H9 (cell line): ENCODE results near the gene SPANXN2. TPM values are rescaled to one million over a fixed set of nuclear protein-coding genes. Genes with fewer than 3 reads are reported as not detected.

Experiments used
- DNase-seq: peaks from one replicate; pipeline ENCODE4 v3.0.0-alpha.2; 2017
- H2AFZ ChIP-seq: one replicate; pipeline ENCODE4 v1.6.1; 2013; ENCODE audit warnings: mild to moderate bottlenecking, low read length, control low read depth, moderate library complexity
- H2AK5ac ChIP-seq: 2 replicates; pipeline ENCODE4 v1.6.1; 2013; ENCODE audit warnings: low read length, control low read depth, mixed read lengths; ENCODE audit not compliant: insufficient read length
- H2BK120ac ChIP-seq: one replicate; pipeline ENCODE4 v1.6.1; 2013; ENCODE audit warnings: low read depth, mild to moderate bottlenecking, low read length, control low read depth, inconsistent platforms; ENCODE audit not compliant: poor library complexity, severe bottlenecking
- H2BK12ac ChIP-seq: 2 replicates; pipeline ENCODE4 v1.6.1; 2013; ENCODE audit warnings: low read length, control low read depth, mixed read lengths, low read depth; ENCODE audit not compliant: insufficient read length
- H2BK15ac ChIP-seq: 2 replicates; pipeline ENCODE4 v1.6.1; 2013; ENCODE audit warnings: low read depth, low read length, control low read depth
- H2BK20ac ChIP-seq: one replicate; pipeline ENCODE4 v1.6.1; 2013; ENCODE audit warnings: low read depth, mild to moderate bottlenecking, low read length, control low read depth, inconsistent platforms; ENCODE audit not compliant: poor library complexity, severe bottlenecking
- H2BK5ac ChIP-seq: 2 replicates; pipeline ENCODE4 v1.6.1; 2013; ENCODE audit warnings: low read length, control low read depth, mixed read lengths; ENCODE audit not compliant: insufficient read length
- H3K14ac ChIP-seq: 2 replicates; pipeline ENCODE4 v1.6.1; 2013; ENCODE audit warnings: low read length, control low read depth; ENCODE audit not compliant: insufficient read depth
- H3K18ac ChIP-seq: 2 replicates; pipeline ENCODE4 v1.6.1; 2013; ENCODE audit warnings: low read depth, mild to moderate bottlenecking, mixed read lengths, low read length, control low read depth; ENCODE audit not compliant: insufficient read length
- H3K23ac ChIP-seq: 2 replicates; pipeline ENCODE4 v1.6.1; 2013; ENCODE audit warnings: low read length, control low read depth, mixed read lengths, low read depth; ENCODE audit not compliant: insufficient read length
- H3K23me2 ChIP-seq: 2 replicates; pipeline ENCODE4 v1.6.1; 2013; ENCODE audit warnings: low read depth, mild to moderate bottlenecking, mixed read lengths, low read length, control low read depth; ENCODE audit not compliant: insufficient read length, poor library complexity, severe bottlenecking
- H3K27ac ChIP-seq: 2 replicates; pipeline ENCODE4 v1.5.1; 2013; ENCODE audit warnings: low read length, control low read depth, mixed read lengths, low read depth; ENCODE audit not compliant: insufficient read length
- H3K27me3 ChIP-seq: 2 replicates; pipeline ENCODE4 v1.6.1; 2013; ENCODE audit warnings: low read length, control low read depth, inconsistent platforms; ENCODE audit not compliant: insufficient read depth
- H3K4ac ChIP-seq: 2 replicates; pipeline ENCODE4 v1.6.1; 2013; ENCODE audit warnings: low read depth, mild to moderate bottlenecking, control low read depth, inconsistent platforms, low read length, moderate library complexity
- H3K4me1 ChIP-seq: 2 replicates; pipeline ENCODE4 v1.6.1; 2013; ENCODE audit warnings: low read length, control low read depth, inconsistent platforms; ENCODE audit not compliant: insufficient read depth
- H3K4me2 ChIP-seq: 2 replicates; pipeline ENCODE4 v1.6.1; 2013; ENCODE audit warnings: low read length, control low read depth, mixed read lengths; ENCODE audit not compliant: insufficient read length, insufficient read depth
- H3K56ac ChIP-seq: 2 replicates; pipeline ENCODE4 v1.6.1; 2013; ENCODE audit warnings: low read depth, mild to moderate bottlenecking, mixed read lengths, low read length, control low read depth; ENCODE audit not compliant: insufficient read length
- H3K79me1 ChIP-seq: 2 replicates; pipeline ENCODE4 v1.6.1; 2013; ENCODE audit warnings: low read depth, mild to moderate bottlenecking, moderate library complexity, low read length, control low read depth, inconsistent platforms; ENCODE audit not compliant: insufficient read depth, poor library complexity, severe bottlenecking
- H3K79me2 ChIP-seq: 2 replicates; pipeline ENCODE4 v1.6.1; 2013; ENCODE audit warnings: low read length, control low read depth, inconsistent platforms; ENCODE audit not compliant: insufficient read depth
- H3K9ac ChIP-seq: 2 replicates; pipeline ENCODE4 v1.6.1; 2013; ENCODE audit warnings: low read length, control low read depth, mixed read lengths; ENCODE audit not compliant: insufficient read length; ENCODE audit errors: extremely low read depth
- H3K9me3 ChIP-seq: one replicate; pipeline ENCODE4 v1.6.1; 2013; ENCODE audit warnings: low read depth, low read length, inconsistent platforms; ENCODE audit not compliant: control insufficient read depth
- H3T11ph ChIP-seq: one replicate; pipeline ENCODE4 v1.6.1; 2013; ENCODE audit warnings: mild to moderate bottlenecking, low read length, control low read depth, inconsistent platforms
- H4K20me1 ChIP-seq: one replicate; pipeline ENCODE4 v1.6.1; 2013; ENCODE audit not compliant: control insufficient read depth, insufficient read length, insufficient read depth
- H4K5ac ChIP-seq: 2 replicates; pipeline ENCODE4 v1.6.1; 2013; ENCODE audit warnings: low read depth, mild to moderate bottlenecking, mixed read lengths, low read length, control low read depth; ENCODE audit not compliant: insufficient read length
- H4K8ac ChIP-seq: replicated peaks from 2 replicates; pipeline ENCODE4 v1.6.1; 2013; ENCODE audit warnings: low read length, control low read depth, mixed read lengths, low read depth; ENCODE audit not compliant: insufficient read length
- H4K91ac ChIP-seq: 2 replicates; pipeline ENCODE4 v1.6.1; 2013; ENCODE audit warnings: low read depth, mild to moderate bottlenecking, moderate library complexity, mixed read lengths, low read length, control low read depth; ENCODE audit not compliant: insufficient read length
- H3K27ac Mint-ChIP-seq, 3 experiments: 2 replicates in 2 of 3; 3 replicates in 1 of 3; pipeline ENCODE4 v1.8.0; 2020 to 2021; ENCODE audit warnings: mixed read lengths in 3 of 3, mild to moderate bottlenecking in 1 of 3, moderate library complexity in 1 of 3
- H3K27me3 Mint-ChIP-seq: 2 replicates; pipeline ENCODE4 v1.8.0; 2021; ENCODE audit warnings: low read depth, mild to moderate bottlenecking, moderate library complexity, mixed read lengths
- H3K36me3 Mint-ChIP-seq, 3 experiments: 2 replicates in 2 of 3; 3 replicates in 1 of 3; pipeline ENCODE4 v1.8.0; 2020 to 2021; ENCODE audit warnings: low read depth in 3 of 3, mixed read lengths in 3 of 3; ENCODE audit not compliant: insufficient read depth in 1 of 3
- H3K4me1 Mint-ChIP-seq, 2 experiments: 2 replicates each; pipeline ENCODE4 v1.8.0; 2020; ENCODE audit warnings: mixed read lengths in 2 of 2
- H3K4me3 Mint-ChIP-seq, 2 experiments: 2 replicates in 1 of 2; 3 replicates in 1 of 2; pipeline ENCODE4 v1.8.0; 2020 to 2021; ENCODE audit warnings: mild to moderate bottlenecking in 2 of 2, mixed read lengths in 2 of 2, moderate library complexity in 1 of 2
- H3K9me3 Mint-ChIP-seq, 2 experiments: 2 replicates in 1 of 2; 3 replicates in 1 of 2; pipeline ENCODE4 v1.8.0; 2020; ENCODE audit warnings: mild to moderate bottlenecking in 2 of 2, mixed read lengths in 2 of 2, moderate library complexity in 1 of 2
- CTCF ChIP-seq: fragments of 200-600 bp; sonication (generic); conservative IDR thresholded peaks from 3 replicates; pipeline ENCODE4 v1.8.0; 2021; ENCODE audit warnings: antibody characterized with exemption, mild to moderate bottlenecking
- WGBS: extraction: QIAGEN DNeasy Blood & Tissue Kit; methylation state at CpG from one replicate; pipeline ENCODE4 v1.1.7; 2013; ENCODE audit warnings: missing lambda C conversion rate, low lambda C conversion rate, mixed read lengths; ENCODE audit not compliant: insufficient read length; ENCODE audit errors: extremely low coverage; 5-methylcytosine and 5-hydroxymethylcytosine counted together
- total RNA-seq: library from RNA; stranded (reverse); gene quantifications from 2 replicates; pipeline ENCODE4 v1.2.1, GENCODE V29; 2021

SPANXN2 gene
- total RNA-seq, 1 experiment from 2014 or later = not detected

- no CpG with 5 or more reads among the region's 7 CpGs for WGBS
- H3K4me3 Mint-ChIP-seq = no peak overlapping the region
Measured at GRCh38 chrX:143757887-143758286, 37.3 kb upstream of the SPANXN2 start.

More at GRCh38 chrX:143757887-143758286, 37.3 kb upstream of the SPANXN2 start:
- no peak overlapping the region for H2AK5ac ChIP-seq
- H4K5ac ChIP-seq = no peak overlapping the region
- no peaks in the 10 kb centered on the region for H3K23me2 ChIP-seq
- H3K4me1 Mint-ChIP-seq = no peaks in the 10 kb centered on the region
- H3K9me3 ChIP-seq = peaks cover 22% of the 10 kb centered on the region
- no peak for DNase-seq
- H2BK120ac ChIP-seq = no peak overlapping the region
- H3K23ac ChIP-seq = no peak overlapping the region
- no peak overlapping the region for H2BK5ac ChIP-seq
- no peak overlapping the region for H2AFZ ChIP-seq
- no peaks in the 10 kb centered on the region for H3K27me3 ChIP-seq
- H2BK15ac ChIP-seq = no peak overlapping the region
- H4K20me1 ChIP-seq = no peaks in the 10 kb centered on the region
- H4K91ac ChIP-seq = no peak overlapping the region
- peaks cover 24% of the 10 kb centered on the region for H3K27me3 Mint-ChIP-seq
- H4K8ac ChIP-seq = no peak overlapping the region
- no peaks in the 10 kb centered on the region for H3K79me1 ChIP-seq
- no peak overlapping the region for H3K9ac ChIP-seq
- H3T11ph ChIP-seq = no peak overlapping the region
- H3K18ac ChIP-seq = no peak overlapping the region
- peaks cover 0 to 2% (median 0%) of the 10 kb centered on the region in 3 experiments; a peak in 1 of 7 replicates for H3K36me3 Mint-ChIP-seq
- H3K79me2 ChIP-seq = no peaks in the 10 kb centered on the region
- no peak overlapping the region for H3K56ac ChIP-seq
- H3K14ac ChIP-seq = no peak overlapping the region
- H3K4me1 ChIP-seq = no peaks in the 10 kb centered on the region
- no peak overlapping the region for H3K27ac Mint-ChIP-seq
- no peak overlapping the region for H3K27ac ChIP-seq
- H3K4me2 ChIP-seq = no peak overlapping the region
- peaks cover 57 to 63% of the 10 kb centered on the region in 2 experiments for H3K9me3 Mint-ChIP-seq
- TF ChIP-seq CTCF = no peak
- H2BK12ac ChIP-seq = no peak overlapping the region
- no peak overlapping the region for H3K4ac ChIP-seq
- no peak overlapping the region for H2BK20ac ChIP-seq
